HCT116 (cell line): ENCODE data around the gene WDR43. TPM values are rescaled to one million over a fixed set of nuclear protein-coding genes. Genes with fewer than 3 reads are reported as not detected.

Source experiments
- ATAC-seq: fragments of 200-7000 bp; cut with Tn5 transposase; 2 replicates; pipeline ENCODE4 v1.9.1; 2020; ENCODE audit warnings: mild to moderate bottlenecking, moderate library complexity
- BruUV-seq: library from RNA; stranded (reverse); fragments of 400-500 nt; replicated peaks from 2 replicates; lab custom pipeline; 2021; lab: Mats Ljungman, UMichigan
- CTCF ChIA-PET: fragments of 300-600 bp; sonication (Branson Sonifier 250); formaldehyde crosslinking; loops from one replicate; lab custom pipeline; 2021; ENCODE audit warnings: antibody characterized with exemption; lab: Charles Lee
- POLR2A ChIA-PET: fragments of 300-600, 350-600 bp; sonication (Branson Sonifier 250); formaldehyde crosslinking; loops from one replicate; lab custom pipeline; 2021; ENCODE audit warnings: antibody characterized with exemption; lab: Charles Lee
- RAD21 ChIA-PET, 2 experiments: fragments of 300-600 bp; sonication (Branson Sonifier 250); formaldehyde crosslinking; loops; one replicate each; lab custom pipeline; 2023; ENCODE audit warnings: low total read pairs in 2 of 2; ENCODE audit not compliant: uncharacterized antibody in 2 of 2, unreplicated experiment in 2 of 2, low non-redundant PET in 1 of 2; lab: Charles Lee
- DNase-seq: peaks from one replicate; pipeline ENCODE4 v3.0.0-alpha.2; 2010; ENCODE audit warnings: low read depth, low spot score
- H2AFZ ChIP-seq: fragments of 200-600 bp; shearing (Covaris generic), sonication (generic); 2 replicates; pipeline ENCODE4 v1.6.1; 2017; ENCODE audit warnings: low read depth, mixed run types, mixed read lengths, antibody characterized with exemption, low read length; ENCODE audit not compliant: poor library complexity, severe bottlenecking
- H3K27ac ChIP-seq: 2 replicates; pipeline ENCODE4 v1.5.1; 2012; ENCODE audit warnings: low read depth, low read length
- H3K27me3 ChIP-seq: fragments of 200-600 bp; sonication (generic); 2 replicates; pipeline ENCODE4 v1.6.1; 2016; ENCODE audit warnings: mixed run types, low read length, mixed read lengths; ENCODE audit not compliant: insufficient read depth
- H3K36me3 ChIP-seq, 2 experiments: fragments of 200-500 bp in 1 of 2; fragments of 200-600 bp in 1 of 2; sonication (Bioruptor generic) in 1 of 2; sonication (generic) in 1 of 2; 2 replicates each; pipeline versions ENCODE4 v1.5.1 to v1.6.1; 2014 to 2016; ENCODE audit warnings: low read length in 2 of 2, inconsistent platforms in 1 of 2, mixed read lengths in 1 of 2, mixed run types in 1 of 2; ENCODE audit not compliant: insufficient read depth in 2 of 2, control insufficient read depth in 1 of 2
- H3K4me1 ChIP-seq, 2 experiments: fragments of 200-600 bp in 1 of 2; sonication (generic) in 1 of 2; 2 replicates each; pipeline versions ENCODE4 v1.5.1 to v1.6.1; 2012 to 2017; ENCODE audit warnings: low read length in 2 of 2, inconsistent platforms in 1 of 2, mild to moderate bottlenecking in 1 of 2, mixed read lengths in 1 of 2, mixed run types in 1 of 2, moderate library complexity in 1 of 2; ENCODE audit not compliant: insufficient read depth in 2 of 2, control insufficient read depth in 1 of 2
- H3K4me2 ChIP-seq: fragments of 200-600 bp; sonication (generic); 2 replicates; pipeline ENCODE4 v1.6.1; 2017; ENCODE audit warnings: mixed run types, low read length, mixed read lengths
- H3K4me3 ChIP-seq, 2 experiments: fragments of 200-600 bp in 1 of 2; sonication (generic) in 1 of 2; replicated peaks in 1 of 2; 2 replicates each; pipeline ENCODE4 v1.5.1; 2011 to 2016; ENCODE audit warnings: low read length in 2 of 2, control low read depth in 1 of 2, low read depth in 1 of 2, mild to moderate bottlenecking in 1 of 2, mixed read lengths in 1 of 2, mixed run types in 1 of 2
- H3K79me2 ChIP-seq: fragments of 200-600 bp; sonication (generic); 2 replicates; pipeline ENCODE4 v1.6.1; 2017; ENCODE audit warnings: mild to moderate bottlenecking, mixed run types, low read length, moderate library complexity, mixed read lengths; ENCODE audit not compliant: insufficient read depth
- H3K9ac ChIP-seq: fragments of 200-600 bp; sonication (generic); 2 replicates; pipeline ENCODE4 v1.6.1; 2016; ENCODE audit warnings: low read length, mixed read lengths
- H3K9me2 ChIP-seq: fragments of 200-600 bp; sonication (generic), shearing (Covaris generic); 2 replicates; pipeline ENCODE4 v1.6.1; 2017; ENCODE audit warnings: mixed run types, mild to moderate bottlenecking, moderate library complexity; ENCODE audit not compliant: insufficient read depth
- H3K9me3 ChIP-seq, 2 experiments: fragments of 200-500 bp in 1 of 2; fragments of 200-600 bp in 1 of 2; sonication (Bioruptor generic) in 1 of 2; sonication (generic) in 1 of 2; 2 replicates each; pipeline ENCODE4 v1.6.1; 2014 to 2017; ENCODE audit warnings: low read length in 2 of 2, mixed read lengths in 2 of 2, inconsistent platforms in 1 of 2, low read depth in 1 of 2, mild to moderate bottlenecking in 1 of 2, mixed run types in 1 of 2, moderate library complexity in 1 of 2; ENCODE audit not compliant: control insufficient read depth in 1 of 2, insufficient read depth in 1 of 2
- H4K20me1 ChIP-seq: fragments of 200-600 bp; sonication (generic), shearing (Covaris generic); 2 replicates; pipeline ENCODE4 v1.6.1; 2017; ENCODE audit warnings: mixed run types, mild to moderate bottlenecking, moderate library complexity; ENCODE audit not compliant: insufficient read depth
- CEBPB ChIP-seq: IDR thresholded peaks from 2 replicates; pipeline ENCODE4 v1.6.1; 2012; ENCODE audit warnings: low read depth
- CTCF ChIP-seq, 3 experiments: fragments of 200-600 bp in 1 of 3; sonication (generic) in 1 of 3; IDR thresholded peaks in 2 of 3; conservative IDR thresholded peaks in 1 of 3; 2 replicates each; pipeline ENCODE4 v1.5.1; 2012 to 2017; ENCODE audit warnings: low read depth in 2 of 3, low read length in 2 of 3, antibody characterized with exemption in 1 of 3, borderline replicate concordance in 1 of 3, control low read depth in 1 of 3, mild to moderate bottlenecking in 1 of 3, mixed read lengths in 1 of 3, mixed run types in 1 of 3, moderate library complexity in 1 of 3; ENCODE audit not compliant: insufficient read depth in 1 of 3
- EZH2 ChIP-seq: fragments of 200-600 bp; sonication (generic); IDR thresholded peaks from 2 replicates; pipeline ENCODE4 v1.6.1; 2017; ENCODE audit warnings: antibody characterized with exemption, mixed run types
- FOSL1 ChIP-seq: IDR thresholded peaks from 2 replicates; pipeline ENCODE4 v1.6.1; 2012; ENCODE audit warnings: low read depth
- POLR2A ChIP-seq: IDR thresholded peaks from 2 replicates; pipeline ENCODE4 v1.7.0; 2011; ENCODE audit warnings: borderline replicate concordance; ENCODE audit not compliant: insufficient read depth, insufficient read length; ENCODE audit errors: extremely low read depth
- POLR2AphosphoS5 ChIP-seq: IDR thresholded peaks from 2 replicates; pipeline ENCODE4 v1.6.1; 2011; ENCODE audit warnings: mild to moderate bottlenecking, low read depth, low read length, moderate library complexity
- RAD21 ChIP-seq: IDR thresholded peaks from 2 replicates; pipeline ENCODE4 v1.6.1; 2012; ENCODE audit warnings: low read depth, mild to moderate bottlenecking
- SP1 ChIP-seq: IDR thresholded peaks from 2 replicates; pipeline ENCODE4 v1.6.1; 2012; ENCODE audit warnings: low read depth
- TCF7L2 ChIP-seq: IDR thresholded peaks from 2 replicates; pipeline ENCODE4 v1.7.0; 2011; ENCODE audit warnings: borderline replicate concordance, inconsistent platforms; ENCODE audit not compliant: insufficient read depth, insufficient read length; ENCODE audit errors: extremely low read depth
- ZBTB33 ChIP-seq: IDR thresholded peaks from 2 replicates; pipeline ENCODE4 v1.6.1; 2011; ENCODE audit warnings: mild to moderate bottlenecking, low read length, moderate library complexity; ENCODE audit not compliant: insufficient replicate concordance; ENCODE audit errors: extremely low read depth
- ZFX ChIP-seq: fragments of 450-650 bp; IDR thresholded peaks from 2 replicates; pipeline ENCODE4 v1.6.1; 2017
- intact Hi-C: fragments of 100-400 bp; cut with micrococcal nuclease; formaldehyde crosslinking; loops from 2 replicates; pipeline ENCODE4 v1.10.0; 2022
- total RNA-seq: library from RNA; stranded (reverse); gene quantifications from one replicate; pipeline ENCODE4 v1.2.1, GENCODE V29; 2021; ENCODE audit not compliant: unreplicated experiment

The WDR43 gene
- total RNA-seq, 1 experiment from 2014 or later, result 119 TPM

- Histone ChIP-seq H3K36me3 (peaks cover 56 to 57% of the 10 kb centered on the region in 2 experiments), H3K9me2 (no peaks in the 10 kb centered on the region), H4K20me1 (peaks cover 33% of the 10 kb centered on the region; the same call in 1 of the 2 replicates), H2AFZ (no peak overlapping the region), H3K79me2 (peaks cover 100% of the 10 kb centered on the region), H3K4me2 (no peak overlapping the region), H3K27me3 (no peaks in the 10 kb centered on the region), H3K9me3 (no peaks in the 10 kb centered on the region), H3K27ac (no peak overlapping the region), H3K4me1 (no peaks in the 10 kb centered on the region), H3K9ac (no peak overlapping the region), H3K4me3 (no peak overlapping the region)
- TF ChIP-seq EZH2 (no peak), POLR2A (no peak), ZBTB33 (no peak), SP1 (no peak), POLR2AphosphoS5 (no peak), FOSL1 (no peak), RAD21 (no peak), CEBPB (no peak), CTCF (IDR thresholded peaks at IDR 0.05 in 2 of 3, conservative IDR thresholded peaks at IDR 0.05 in 1 of 3; ENCODE audit: borderline replicate concordance in 1 of 3, insufficient read depth in 1 of 3, low read depth in 2 of 3, low read length in 2 of 3) (no peak), ZFX (no peak), TCF7L2 (no peak)
- ATAC-seq, result no peak
- intact Hi-C loops, result no loop called here
- ChIA-PET RAD21 (no interaction called here), POLR2A (no interaction called here), CTCF (interaction anchor here (0.6 kb wide), 1 partner anchor 349 kb away, joined by 5 read pairs; no protein-coding TSS in a partner anchor)
- BruUV-seq, result no TSS peak
- DNase-seq, result no peak
Observed at GRCh38 chr2:28915939-28916338, 21.5 kb downstream of the WDR43 start.
